ENCODE measurements around the gene TMEM63A.
"Not testable (repeated sequence)": the region's sequence is repeated elsewhere in the genome, so short reads cannot be mapped to it uniquely, and the experiment has no call there.

The TMEM63A gene

DNA sequence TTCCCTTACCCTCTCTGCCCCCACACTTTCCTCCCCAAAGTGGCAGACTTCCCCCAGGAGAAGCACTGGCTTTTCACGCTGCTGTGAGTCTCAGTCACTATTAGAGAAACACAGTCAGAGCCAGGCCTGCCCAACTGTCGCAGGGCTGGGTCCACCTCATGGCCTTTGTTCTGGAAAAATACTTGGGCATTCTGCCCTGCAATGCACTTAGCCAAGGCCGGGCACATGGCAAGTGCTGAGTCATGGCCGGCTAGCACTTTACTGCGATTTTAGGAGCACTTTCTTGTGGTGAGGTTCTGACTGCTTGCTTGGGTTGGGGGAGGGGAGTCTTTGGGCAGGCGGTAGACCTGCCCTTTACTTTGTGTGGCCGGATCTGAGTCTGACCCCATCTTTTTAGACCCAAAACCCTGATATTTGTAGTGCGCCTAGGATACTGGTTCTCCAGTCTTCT lies 64.5 kb downstream of the TMEM63A start:
- H3K4me3 ChIP-seq (ENCODE audit: low read length): no peak overlapping the region
- TF ChIP-seq, protein P1, sequence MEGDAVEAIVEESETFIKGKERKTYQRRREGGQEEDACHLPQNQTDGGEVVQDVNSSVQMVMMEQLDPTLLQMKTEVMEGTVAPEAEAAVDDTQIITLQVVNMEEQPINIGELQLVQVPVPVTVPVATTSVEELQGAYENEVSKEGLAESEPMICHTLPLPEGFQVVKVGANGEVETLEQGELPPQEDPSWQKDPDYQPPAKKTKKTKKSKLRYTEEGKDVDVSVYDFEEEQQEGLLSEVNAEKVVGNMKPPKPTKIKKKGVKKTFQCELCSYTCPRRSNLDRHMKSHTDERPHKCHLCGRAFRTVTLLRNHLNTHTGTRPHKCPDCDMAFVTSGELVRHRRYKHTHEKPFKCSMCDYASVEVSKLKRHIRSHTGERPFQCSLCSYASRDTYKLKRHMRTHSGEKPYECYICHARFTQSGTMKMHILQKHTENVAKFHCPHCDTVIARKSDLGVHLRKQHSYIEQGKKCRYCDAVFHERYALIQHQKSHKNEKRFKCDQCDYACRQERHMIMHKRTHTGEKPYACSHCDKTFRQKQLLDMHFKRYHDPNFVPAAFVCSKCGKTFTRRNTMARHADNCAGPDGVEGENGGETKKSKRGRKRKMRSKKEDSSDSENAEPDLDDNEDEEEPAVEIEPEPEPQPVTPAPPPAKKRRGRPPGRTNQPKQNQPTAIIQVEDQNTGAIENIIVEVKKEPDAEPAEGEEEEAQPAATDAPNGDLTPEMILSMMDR (conservative IDR thresholded peaks at IDR 0.05; ENCODE audit: low read length): no peak
- peak; percentile 95 for DNase-seq (ENCODE audit: low read depth)

DNA sequence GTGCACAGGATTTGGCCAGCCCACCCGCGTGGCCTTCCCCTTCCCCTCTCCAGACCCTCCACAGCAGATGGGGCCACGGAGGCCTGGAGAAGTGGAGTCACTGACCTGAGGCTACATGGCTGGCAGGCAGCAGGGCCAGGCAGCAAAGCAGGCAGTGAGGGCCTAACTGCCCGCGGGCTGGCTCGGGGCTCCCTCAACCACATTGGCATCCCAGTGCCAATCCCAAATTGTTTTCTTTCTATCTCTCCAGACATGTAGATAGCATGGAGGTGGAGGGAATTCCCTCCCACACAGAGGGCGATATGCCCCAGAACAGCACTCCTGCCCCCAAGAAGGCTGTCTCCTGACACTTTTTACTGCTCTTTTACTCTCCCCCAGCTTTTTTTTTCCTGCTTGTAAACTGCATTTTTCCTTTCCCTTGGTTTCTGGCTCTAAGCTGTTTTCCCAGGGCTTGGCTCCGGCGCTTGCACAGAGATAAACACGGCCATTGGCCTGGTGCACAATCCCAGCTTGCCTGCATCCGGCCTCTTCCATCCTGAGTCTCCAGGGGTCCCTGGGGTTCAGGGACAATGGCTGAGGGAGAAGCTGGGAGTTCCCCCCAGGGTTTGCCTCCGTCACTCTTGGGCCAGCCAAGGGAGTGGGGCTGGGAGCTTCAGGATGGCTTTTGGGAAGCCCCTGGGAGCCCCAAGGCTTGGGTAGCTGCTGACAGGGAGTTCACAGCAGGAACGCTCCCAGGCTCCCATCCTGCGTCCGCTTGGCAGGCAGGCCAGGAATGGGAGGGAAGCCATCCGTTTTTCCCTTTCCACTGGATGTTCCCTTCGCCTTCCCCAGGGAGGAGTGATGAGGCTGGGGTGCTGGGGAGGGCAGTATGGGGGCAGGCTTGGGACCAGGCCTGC lies 65.3 kb downstream of the TMEM63A start:
- no peak overlapping the region for H3K4me3 ChIP-seq (ENCODE audit: low read length)
- peak; percentile 38 for DNase-seq (ENCODE audit: low read depth)
- TF ChIP-seq, protein P1 (conservative IDR thresholded peaks at IDR 0.05; ENCODE audit: low read length): no peak

DNA sequence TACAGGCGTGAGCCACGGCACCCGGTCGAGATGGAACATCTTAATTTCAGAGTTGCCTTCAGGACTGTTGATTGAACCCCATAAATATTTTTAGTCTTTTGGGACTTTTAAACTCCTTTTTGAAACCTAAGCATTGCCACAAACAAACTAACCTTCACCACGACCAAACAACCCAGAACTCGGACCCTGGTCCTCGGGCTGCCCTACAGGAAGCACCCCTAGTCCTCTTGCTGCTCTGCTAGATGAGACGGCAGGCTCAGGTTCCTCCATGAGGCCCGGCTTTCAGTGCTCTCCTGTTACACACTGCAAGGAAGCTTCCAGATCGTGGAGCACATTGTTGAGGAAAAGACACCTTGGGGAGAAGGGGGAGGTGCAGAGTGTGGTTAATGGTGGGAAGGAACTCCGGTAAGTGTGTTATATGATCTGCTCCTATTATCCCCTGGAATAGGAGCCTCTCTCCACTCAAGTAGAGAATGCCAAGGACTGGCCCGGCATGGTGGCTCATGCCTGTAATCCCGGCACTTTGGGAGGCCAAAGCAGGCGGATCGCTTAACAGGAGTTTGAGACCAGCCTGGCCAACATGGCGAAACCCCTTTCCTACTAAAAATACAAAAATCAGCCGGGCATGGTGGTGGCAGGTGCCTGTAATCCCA lies 66.5 kb downstream of the TMEM63A start:
- no peak for DNase-seq (ENCODE audit: low read depth)
- no peak overlapping the region for H3K4me3 ChIP-seq (ENCODE audit: low read length)
- TF ChIP-seq, protein P1 (conservative IDR thresholded peaks at IDR 0.05; ENCODE audit: low read length): no peak

DNA sequence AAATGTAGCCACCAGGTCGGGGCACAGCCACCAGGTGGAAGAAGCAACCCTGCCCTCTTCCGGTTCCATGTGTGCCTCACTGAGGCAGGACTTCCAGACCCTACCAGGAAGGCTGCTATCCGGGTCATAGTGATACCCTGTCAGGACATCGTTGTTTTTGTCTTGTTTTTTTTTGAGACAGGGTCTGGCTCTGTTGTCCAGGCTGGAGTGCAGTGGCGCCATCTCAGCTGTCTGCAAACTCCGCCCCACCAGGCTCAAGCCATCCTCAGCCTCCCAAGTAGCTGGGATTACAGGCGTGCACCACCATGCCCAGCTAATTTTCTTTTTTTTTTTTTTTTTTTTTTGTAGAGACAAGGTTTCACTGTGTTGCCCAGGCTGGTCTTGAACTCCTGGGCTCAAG lies 67.1 kb downstream of the TMEM63A start:
- not testable (repeated sequence) for H3K4me3 ChIP-seq (ENCODE audit: low read length)

DNA sequence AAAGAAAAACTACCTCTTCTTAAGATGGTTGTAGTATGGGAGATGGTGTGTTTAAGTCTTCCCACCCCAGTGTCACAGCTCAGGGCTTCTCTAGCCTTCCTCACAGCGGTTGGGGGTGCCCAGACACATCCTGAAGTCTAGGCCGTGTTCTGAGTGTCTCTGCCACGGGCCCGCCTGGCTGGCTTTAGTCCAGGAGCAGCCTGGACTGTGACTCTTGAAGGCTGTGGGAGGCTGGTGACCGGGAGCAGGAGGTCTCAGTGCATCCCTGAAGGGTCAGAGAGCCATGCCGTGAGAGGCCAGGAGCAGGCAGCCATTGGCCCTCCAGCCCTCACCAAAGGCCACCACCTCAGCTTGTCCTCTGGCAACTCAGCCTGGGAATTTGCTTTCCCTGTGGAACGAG lies 67.8 kb downstream of the TMEM63A start:
- TF ChIP-seq, protein P1 (conservative IDR thresholded peaks at IDR 0.05; ENCODE audit: low read length): no peak
- DNase-seq (ENCODE audit: low read depth): no peak
- no peak overlapping the region for H3K4me3 ChIP-seq (ENCODE audit: low read length)

More for the DNA sequence above, 67.1 kb downstream of the TMEM63A start:
- not testable (repeated sequence) for DNase-seq (ENCODE audit: low read depth)

DNA sequence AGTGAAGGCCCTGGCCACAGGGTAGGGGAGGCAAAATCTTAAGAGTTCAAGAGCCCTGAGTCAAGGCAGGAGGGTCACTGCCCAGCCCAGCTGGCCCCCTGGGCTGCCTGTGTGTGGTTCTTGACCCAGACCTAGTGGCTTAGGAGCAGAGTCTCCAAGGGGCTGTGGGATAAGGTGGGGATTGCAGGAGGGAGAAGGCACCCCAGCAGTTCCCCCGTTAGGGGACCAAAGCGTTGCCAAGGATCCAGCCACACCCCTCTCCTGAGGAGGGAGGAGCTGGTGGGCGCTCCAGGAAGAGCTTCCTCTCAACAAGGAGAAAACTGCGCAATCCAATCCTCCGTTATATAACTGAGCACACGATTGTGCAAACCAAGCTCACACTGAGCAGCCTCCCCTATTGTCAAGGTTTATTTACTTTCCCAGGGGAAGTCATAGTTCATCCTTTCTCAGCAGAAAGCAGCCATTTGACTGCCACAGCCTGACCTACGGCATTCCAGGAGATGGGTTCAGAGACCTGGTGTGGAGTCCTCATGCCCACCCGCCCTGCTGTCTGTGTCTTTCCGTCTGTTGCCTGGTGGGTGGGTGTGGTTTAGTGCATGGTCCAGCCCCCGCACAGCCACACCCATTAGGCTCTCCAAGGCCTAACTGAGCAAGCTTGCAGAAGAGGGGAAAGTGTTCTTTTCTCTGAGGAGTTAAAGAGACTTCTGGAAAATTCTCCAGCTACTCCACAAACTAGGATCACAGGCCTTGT lies 68.8 kb downstream of the TMEM63A start:
- TF ChIP-seq, protein P1 (conservative IDR thresholded peaks at IDR 0.05; ENCODE audit: low read length): no peak
- H3K4me3 ChIP-seq (ENCODE audit: low read length): peak overlapping the region; percentile 27
- DNase-seq (ENCODE audit: low read depth): peak; percentile 86

DNA sequence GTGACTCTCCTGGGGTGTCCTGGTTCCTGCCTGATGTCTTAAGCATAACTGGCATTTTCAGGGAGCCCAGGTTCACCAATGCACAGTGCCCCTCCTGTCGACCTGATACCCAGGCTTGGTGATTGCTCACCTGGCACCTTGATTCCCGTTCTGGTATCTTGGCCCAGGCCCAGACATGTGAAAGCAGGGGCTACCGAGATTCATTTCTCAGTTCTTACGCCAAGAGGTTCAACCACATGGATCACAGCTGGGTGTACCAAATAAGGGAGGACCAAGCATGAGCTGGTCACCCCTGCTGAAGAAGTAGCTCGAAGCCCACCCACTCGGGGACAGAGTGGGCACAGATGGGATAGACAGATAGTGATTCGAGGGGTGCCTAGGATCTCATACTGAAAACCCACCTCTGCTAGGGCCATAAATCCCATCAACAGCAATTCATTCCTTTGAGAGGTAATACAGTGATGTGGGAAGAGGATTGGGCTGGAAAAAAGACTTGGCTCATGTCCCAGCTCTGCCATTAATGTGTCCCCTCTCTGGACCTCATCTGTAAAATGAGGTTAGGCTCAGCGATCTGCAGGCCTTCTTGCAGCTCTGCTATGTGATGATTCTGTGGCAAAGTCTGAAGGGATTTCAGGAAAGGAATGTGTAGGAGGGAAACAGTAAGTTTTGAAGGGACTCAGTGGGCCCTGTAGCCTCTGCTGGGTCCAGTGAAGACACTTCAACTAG lies 69.5 kb downstream of the TMEM63A start:
- DNase-seq (ENCODE audit: low read depth): peak; percentile 34
- H3K4me3 ChIP-seq (ENCODE audit: low read length): no peak overlapping the region
- TF ChIP-seq, protein P1 (conservative IDR thresholded peaks at IDR 0.05; ENCODE audit: low read length): no peak

All from AG10803 (cell line).